ENCODE results near the gene KRTAP10-4. TPM values are rescaled to one million over a fixed set of nuclear protein-coding genes. Genes with fewer than 3 reads are reported as not detected.
"Not testable (repeated sequence)": the region's sequence is repeated elsewhere in the genome, so short reads cannot be mapped to it uniquely, and the experiment has no call there.

Gene KRTAP10-4
- total RNA-seq, 4 donors from 2014 or later: 2.7 to 11.8 (median 4.9) TPM; not detected in 1

- TF ChIP-seq CTCF (IDR thresholded peaks at IDR 0.05): no peak
- no peak for TF ChIP-seq POLR2A (IDR thresholded peaks at IDR 0.05)
- TF ChIP-seq POLR2AphosphoS5 (IDR thresholded peaks at IDR 0.05): no peak
- no peak for TF ChIP-seq EP300 (IDR thresholded peaks at IDR 0.05)
- no peak overlapping the region for H3K27ac ChIP-seq
- WGBS: 97% methylated on average over 2 of the region's 2 CpGs
- no peaks in the 10 kb centered on the region for H3K9me3 ChIP-seq
- no peak for DNase-seq (ENCODE audit: low spot score in 2 of 2)
- H3K4me3 ChIP-seq: no peak overlapping the region
- H3K4me1 ChIP-seq: peaks cover 10% of the 10 kb centered on the region
- H3K27me3 ChIP-seq: peaks cover 52% of the 10 kb centered on the region
- no peaks in the 10 kb centered on the region for H3K36me3 ChIP-seq
Measured at GRCh38 chr21:44589094-44589493, 15.6 kb downstream of the KRTAP10-4 start.

GRCh38 chr21:44589586-44590305, 16.2 kb downstream of the KRTAP10-4 start:
- Histone ChIP-seq H3K4me1 (peaks cover 10% of the 10 kb centered on the region), H3K36me3 (no peaks in the 10 kb centered on the region), H3K27me3 (peaks cover 48% of the 10 kb centered on the region)

GRCh38 chr21:44590311-44590721, 16.8 kb downstream of the KRTAP10-4 start:
- Histone ChIP-seq H3K4me1 (peaks cover 10% of the 10 kb centered on the region), H3K27ac (no peak overlapping the region), H3K36me3 (no peaks in the 10 kb centered on the region), H3K27me3 (peaks cover 44% of the 10 kb centered on the region), H3K9me3 (no peaks in the 10 kb centered on the region), H3K4me3 (no peak overlapping the region)
- DNase-seq (ENCODE audit: low spot score in 2 of 2): peak in 1 of 2 donors; percentile 81
- WGBS: 69% methylated on average over 8 of the region's 10 CpGs
- TF ChIP-seq EP300 (IDR thresholded peaks at IDR 0.05) (no peak), POLR2A (IDR thresholded peaks at IDR 0.05) (no peak), POLR2AphosphoS5 (IDR thresholded peaks at IDR 0.05) (no peak), CTCF (IDR thresholded peaks at IDR 0.05) (no peak)

More at GRCh38 chr21:44589586-44590305, 16.2 kb downstream of the KRTAP10-4 start:
- Histone ChIP-seq H3K9me3 (no peaks in the 10 kb centered on the region), H3K4me3 (no peak overlapping the region), H3K27ac (no peak overlapping the region)
- WGBS: 82% methylated on average over 16 of the region's 24 CpGs
- no peak for TF ChIP-seq POLR2AphosphoS5 (IDR thresholded peaks at IDR 0.05)
- TF ChIP-seq POLR2A (IDR thresholded peaks at IDR 0.05): no peak
- TF ChIP-seq CTCF (IDR thresholded peaks at IDR 0.05): no peak
- no peak for TF ChIP-seq EP300 (IDR thresholded peaks at IDR 0.05)
- DNase-seq (ENCODE audit: low spot score in 2 of 2): peak in 1 of 2 donors; percentile 77

GRCh38 chr21:44590897-44591800, 17.6 kb downstream of the KRTAP10-4 start:
- H3K36me3 ChIP-seq, H3K4me3 ChIP-seq, H3K9me3 ChIP-seq, H3K27ac ChIP-seq, H3K4me1 ChIP-seq: not testable (repeated sequence)
- peaks cover 36% of the 10 kb centered on the region for H3K27me3 ChIP-seq
- DNase-seq (ENCODE audit: low spot score in 2 of 2): peak in 1 of 2 donors; percentile 49
- WGBS: 56% methylated on average over 13 of the region's 19 CpGs

GRCh38 chr21:44591801-44592130, 18.2 kb downstream of the KRTAP10-4 start:
- peaks cover 38% of the 10 kb centered on the region for H3K27me3 ChIP-seq
- peak in 1 of 2 donors; percentile 62 for DNase-seq (ENCODE audit: low spot score in 2 of 2)
- no CpG with 5 or more reads among the region's 4 CpGs for WGBS
- not testable (repeated sequence) for H3K4me3 ChIP-seq, H3K27ac ChIP-seq, H3K4me1 ChIP-seq, H3K9me3 ChIP-seq, H3K36me3 ChIP-seq
